PC-9 (cell line): ENCODE data around the gene IRS2. TPM values are rescaled to one million over a fixed set of nuclear protein-coding genes. Genes with fewer than 3 reads are reported as not detected.

Experiments
- BruUV-seq: library from RNA; stranded (reverse); fragments of 400-500 nt; replicated peaks from 2 replicates; lab custom pipeline; 2021; lab: Mats Ljungman, UMichigan
- CTCF ChIA-PET: fragments of 300-600 bp; sonication (Branson Sonifier 250); formaldehyde crosslinking; loops from one replicate; lab custom pipeline; 2022; ENCODE audit warnings: antibody characterized with exemption; lab: Charles Lee
- POLR2A ChIA-PET: fragments of 300-600 bp; sonication (Branson Sonifier 250); formaldehyde crosslinking; loops from one replicate; lab custom pipeline; 2022; ENCODE audit warnings: antibody characterized with exemption; ENCODE audit not compliant: unreplicated experiment; lab: Charles Lee
- DNase-seq, 2 experiments: peaks; one replicate each; pipeline versions ENCODE4 v3.0.0 to v3.0.0-alpha.2; 2015 to 2022; ENCODE audit warnings: mixed read lengths in 1 of 2
- H2AFZ ChIP-seq: fragments of 200-600 bp; sonication (generic); 2 replicates; pipeline ENCODE4 v1.8.1; 2017; ENCODE audit warnings: antibody characterized with exemption
- H3F3A ChIP-seq: fragments of 200-600 bp; sonication (generic); 2 replicates; pipeline ENCODE4 v1.8.1; 2017; ENCODE audit warnings: antibody characterized with exemption, mild to moderate bottlenecking, low read depth; ENCODE audit not compliant: insufficient read depth
- H3K27ac ChIP-seq: fragments of 200-600 bp; sonication (generic); 2 replicates; pipeline ENCODE4 v1.6.1; 2016; ENCODE audit warnings: mixed run types
- H3K27me3 ChIP-seq: fragments of 200-600 bp; sonication (generic); 2 replicates; pipeline ENCODE4 v1.6.1; 2016; ENCODE audit warnings: low read depth, mixed run types; ENCODE audit not compliant: insufficient read depth
- H3K36me3 ChIP-seq: fragments of 200-600 bp; sonication (generic); 2 replicates; pipeline ENCODE4 v1.6.1; 2016; ENCODE audit warnings: low read depth, mixed run types
- H3K4me1 ChIP-seq: fragments of 200-600 bp; sonication (generic); replicated peaks from 2 replicates; pipeline ENCODE4 v1.6.1; 2016; ENCODE audit warnings: mixed run types; ENCODE audit not compliant: insufficient read depth
- H3K4me2 ChIP-seq: fragments of 200-600 bp; sonication (generic); 2 replicates; pipeline ENCODE4 v1.6.1; 2017; ENCODE audit warnings: mixed run types
- H3K4me3 ChIP-seq: fragments of 200-600 bp; sonication (generic); 2 replicates; pipeline ENCODE4 v1.6.1; 2016; ENCODE audit warnings: mixed run types
- H3K79me2 ChIP-seq: fragments of 200-600 bp; sonication (generic); 2 replicates; pipeline ENCODE4 v1.6.1; 2017; ENCODE audit warnings: low read depth, mixed run types
- H3K9me2 ChIP-seq: fragments of 200-600 bp; sonication (generic); 2 replicates; pipeline ENCODE4 v1.8.1; 2017; ENCODE audit warnings: mild to moderate bottlenecking; ENCODE audit not compliant: insufficient read depth
- H3K9me3 ChIP-seq: fragments of 200-600 bp; sonication (generic); 2 replicates; pipeline ENCODE4 v1.8.1; 2016; ENCODE audit warnings: low read depth; ENCODE audit not compliant: insufficient read depth
- H4K20me1 ChIP-seq: fragments of 200-600 bp; sonication (generic); 2 replicates; pipeline ENCODE4 v1.8.1; 2017; ENCODE audit not compliant: insufficient read depth
- CTCF ChIP-seq: fragments of 200-600 bp; sonication (generic); conservative IDR thresholded peaks from 2 replicates; pipeline ENCODE4 v1.6.1; 2017; ENCODE audit warnings: mixed run types, antibody characterized with exemption, mild to moderate bottlenecking, moderate library complexity
- EZH2 ChIP-seq: fragments of 200-600 bp; sonication (generic); IDR thresholded peaks from 2 replicates; pipeline ENCODE4 v1.8.0; 2017; ENCODE audit warnings: antibody characterized with exemption, low read depth
- intact Hi-C: fragments of 100-400 bp; cut with micrococcal nuclease; formaldehyde crosslinking; loops from one replicate; pipeline ENCODE4 v1.10.0; 2022; ENCODE audit not compliant: unreplicated experiment
- total RNA-seq: library from RNA; stranded (reverse); gene quantifications from 2 replicates; pipeline ENCODE4 v1.2.3, GENCODE V29; 2021

IRS2 gene
- total RNA-seq, 1 experiment from 2014 or later = 31.3 TPM

GRCh38 chr13:109747524-109747923, 38.9 kb downstream of the IRS2 start:
- POLR2A ChIA-PET = interaction anchor here (0.6 kb wide), 1 partner anchor 475 kb away, joined by 5 read pairs; no protein-coding TSS in a partner anchor
- Histone ChIP-seq H2AFZ (no peak overlapping the region), H3K27me3 (no peaks in the 10 kb centered on the region), H3K4me3 (no peak overlapping the region), H3F3A (peaks cover 74% of the 10 kb centered on the region), H3K4me2 (no peak overlapping the region), H3K27ac (peak overlapping the region; percentile 33; the same call in 1 of the 2 replicates), H4K20me1 (no peaks in the 10 kb centered on the region), H3K9me2 (no peaks in the 10 kb centered on the region), H3K9me3 (no peaks in the 10 kb centered on the region; the same call in 1 of the 2 replicates), H3K36me3 (peaks cover 27% of the 10 kb centered on the region), H3K4me1 (peaks cover 43% of the 10 kb centered on the region), H3K79me2 (peaks cover 13% of the 10 kb centered on the region; the same call in 1 of the 2 replicates)
- CTCF ChIA-PET = no interaction called here
- no peak for TF ChIP-seq EZH2
- no peak for TF ChIP-seq CTCF
- BruUV-seq = no TSS peak
- intact Hi-C loops = loop anchor here (10.0 kb wide), 1 partner anchor 413 kb away; no protein-coding TSS in a partner anchor
- DNase-seq = no peak

GRCh38 chr13:109746364-109746763, 40.0 kb downstream of the IRS2 start:
- intact Hi-C loops = loop anchor here (10.0 kb wide), 1 partner anchor 412 kb away; no protein-coding TSS in a partner anchor

DNA sequence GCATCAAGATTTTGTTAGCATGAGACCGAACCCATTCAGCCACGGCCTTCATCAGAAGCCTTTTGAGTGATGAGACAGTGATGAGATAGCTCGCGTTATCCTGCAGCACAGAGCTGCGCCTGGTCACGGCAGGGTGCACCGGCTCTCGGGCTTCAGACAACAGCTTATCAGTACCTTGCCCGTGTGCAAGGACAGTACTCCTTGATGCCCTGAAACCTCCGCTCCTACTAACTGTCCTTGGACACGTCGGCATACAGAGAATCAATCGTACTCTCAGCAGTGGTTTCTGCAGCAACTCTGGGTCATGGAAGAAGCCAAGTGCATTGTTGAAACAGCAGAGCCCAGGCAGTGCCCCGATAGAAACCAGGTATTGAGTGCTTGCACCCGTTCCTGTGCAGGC, 40.7 kb downstream of the IRS2 start:
- Histone ChIP-seq H4K20me1 (no peaks in the 10 kb centered on the region), H3K36me3 (peaks cover 12% of the 10 kb centered on the region; the same call in 1 of the 2 replicates), H3K9me2 (no peaks in the 10 kb centered on the region), H3K79me2 (0 out of 2 replicates have a peak, but pooled peaks cover 4% of the 10 kb centered on the region), H3K27me3 (no peaks in the 10 kb centered on the region), H3K4me3 (no peak overlapping the region), H3F3A (peaks cover 56% of the 10 kb centered on the region), H3K27ac (no peak overlapping the region), H3K4me1 (peaks cover 46% of the 10 kb centered on the region), H3K4me2 (no peak overlapping the region), H3K9me3 (peaks cover 5% of the 10 kb centered on the region; the same call in 1 of the 2 replicates), H2AFZ (no peak overlapping the region)
- intact Hi-C loops = loop anchor here (10.0 kb wide), 1 partner anchor 411 kb away; no protein-coding TSS in a partner anchor
- ChIA-PET POLR2A (interaction anchor here (0.6 kb wide), 1 partner anchor 574 kb away, joined by 5 read pairs; no protein-coding TSS in a partner anchor), CTCF (no interaction called here)
- no peak for DNase-seq
- TF ChIP-seq CTCF (no peak), EZH2 (no peak)
- BruUV-seq = no TSS peak

More at GRCh38 chr13:109746364-109746763, 40.0 kb downstream of the IRS2 start:
- peaks cover 17% of the 10 kb centered on the region; the same call in 1 of the 2 replicates for H3K36me3 ChIP-seq
- H3K27ac ChIP-seq = no peak overlapping the region
- H3K4me1 ChIP-seq = peaks cover 46% of the 10 kb centered on the region
- DNase-seq = no peak
- TF ChIP-seq CTCF (no peak), EZH2 (no peak)
- H3F3A ChIP-seq = peaks cover 62% of the 10 kb centered on the region
- H3K27me3 ChIP-seq = no peaks in the 10 kb centered on the region
- H3K79me2 ChIP-seq = peaks cover 4% of the 10 kb centered on the region; the same call in 1 of the 2 replicates
- H3K9me3 ChIP-seq = peaks cover 5% of the 10 kb centered on the region; the same call in 1 of the 2 replicates
- no peak overlapping the region for H3K4me3 ChIP-seq
- BruUV-seq = no TSS peak
- H4K20me1 ChIP-seq = no peaks in the 10 kb centered on the region
- ChIA-PET CTCF (no interaction called here), POLR2A (interaction anchor here (0.6 kb wide), 1 partner anchor 573 kb away, joined by 5 read pairs; no protein-coding TSS in a partner anchor)
- H2AFZ ChIP-seq = no peak overlapping the region
- no peaks in the 10 kb centered on the region for H3K9me2 ChIP-seq
- H3K4me2 ChIP-seq = no peak overlapping the region
